Immature natural killer cell (primary cell): ENCODE data around the gene BSND. TPM values are rescaled to one million over a fixed set of nuclear protein-coding genes. Genes with fewer than 3 reads are reported as not detected.

Source experiments
- DNase-seq, 3 donors: peaks; one replicate each; pipeline ENCODE4 v3.0.0; 2022; ENCODE audit warnings: mixed read lengths in 1 of 3
- H3K27ac Mint-ChIP-seq, 6 donors: one replicate each; pipeline ENCODE4 v1.8.0; 2020; ENCODE audit warnings: mixed read lengths in 6 of 6, mild to moderate bottlenecking in 5 of 6, inconsistent platforms in 4 of 6, moderate library complexity in 3 of 6
- H3K27me3 Mint-ChIP-seq, 3 donors: one replicate each; pipeline ENCODE4 v1.8.0; 2020 to 2021; ENCODE audit warnings: low read depth in 3 of 3, mild to moderate bottlenecking in 3 of 3, mixed read lengths in 3 of 3, moderate library complexity in 3 of 3, inconsistent platforms in 1 of 3
- H3K36me3 Mint-ChIP-seq, 3 donors: one replicate each; pipeline ENCODE4 v1.8.0; 2020; ENCODE audit warnings: mixed read lengths in 3 of 3, inconsistent platforms in 2 of 3, mild to moderate bottlenecking in 2 of 3
- H3K4me1 Mint-ChIP-seq, 2 donors: one replicate each; pipeline ENCODE4 v1.8.0; 2020; ENCODE audit warnings: inconsistent platforms in 2 of 2, mild to moderate bottlenecking in 2 of 2, mixed read lengths in 2 of 2, moderate library complexity in 1 of 2
- H3K4me3 Mint-ChIP-seq, 5 donors: one replicate each; pipeline ENCODE4 v1.8.0; 2020; ENCODE audit warnings: mild to moderate bottlenecking in 5 of 5, mixed read lengths in 5 of 5, inconsistent platforms in 3 of 5, moderate library complexity in 3 of 5
- H3K9me3 Mint-ChIP-seq, 6 donors: one replicate each; pipeline ENCODE4 v1.8.0; 2020; ENCODE audit warnings: mild to moderate bottlenecking in 6 of 6, mixed read lengths in 6 of 6, inconsistent platforms in 4 of 6, moderate library complexity in 3 of 6
- polyA plus RNA-seq, 3 donors: library from polyadenylated mRNA; unstranded; fragments of 300-500 nt; fragmentation: Illumina TruSeq; gene quantifications; one replicate each; pipeline ENCODE4 v1.2.3, GENCODE V29; 2021

The BSND gene
- polyA plus RNA-seq, 3 donors from 2014 or later: not detected

DNA sequence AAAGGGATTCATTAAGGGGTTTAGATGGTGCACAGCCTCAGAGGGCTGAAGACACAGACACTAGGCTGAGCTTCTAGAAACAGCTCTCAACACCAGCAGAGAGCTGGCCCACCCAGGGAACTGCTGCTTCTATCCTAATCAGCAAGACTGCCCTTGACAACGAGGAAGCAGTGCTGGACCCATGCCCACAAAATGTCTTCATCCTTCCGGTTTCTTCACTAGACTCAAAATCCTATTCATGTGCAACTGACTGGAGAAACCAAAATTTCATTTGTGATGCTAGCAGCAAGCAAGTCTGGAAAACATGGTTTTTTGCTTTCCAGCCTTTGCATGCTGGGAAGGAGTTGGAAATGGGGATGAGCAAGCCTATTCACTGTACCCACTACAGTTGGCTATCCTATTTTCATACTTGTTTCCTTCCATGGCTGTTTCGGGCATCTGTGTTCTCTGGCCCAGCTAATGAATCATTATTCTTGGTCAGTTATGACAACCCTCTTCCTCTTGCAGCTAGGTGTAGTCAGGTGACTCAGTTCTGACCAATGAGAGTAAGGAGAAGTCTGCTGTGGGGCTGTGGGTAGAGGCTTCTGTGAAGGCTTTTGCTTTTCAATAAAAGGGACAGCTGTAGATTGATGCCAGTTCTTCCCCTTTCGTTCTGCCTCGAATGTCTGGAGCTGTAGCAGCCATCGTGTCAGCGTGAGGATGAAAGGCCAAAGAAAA lies 33.0 kb upstream of the BSND start:
- peak; percentile 12 to 15 (median 15) for DNase-seq
- Mint-ChIP-seq H3K36me3 (no peaks in the 10 kb centered on the region), H3K27me3 (peaks cover 1 to 13% (median 2%) of the 10 kb centered on the region in 3 donors), H3K4me3 (peak overlapping the region in 3 of 5 donors; percentile 0 to 28 (median 13)), H3K9me3 (peaks cover 0 to 1% (median 0%) of the 10 kb centered on the region in 6 donors), H3K27ac (no peak overlapping the region), H3K4me1 (peaks cover 8 to 9% of the 10 kb centered on the region in 2 donors)

DNA sequence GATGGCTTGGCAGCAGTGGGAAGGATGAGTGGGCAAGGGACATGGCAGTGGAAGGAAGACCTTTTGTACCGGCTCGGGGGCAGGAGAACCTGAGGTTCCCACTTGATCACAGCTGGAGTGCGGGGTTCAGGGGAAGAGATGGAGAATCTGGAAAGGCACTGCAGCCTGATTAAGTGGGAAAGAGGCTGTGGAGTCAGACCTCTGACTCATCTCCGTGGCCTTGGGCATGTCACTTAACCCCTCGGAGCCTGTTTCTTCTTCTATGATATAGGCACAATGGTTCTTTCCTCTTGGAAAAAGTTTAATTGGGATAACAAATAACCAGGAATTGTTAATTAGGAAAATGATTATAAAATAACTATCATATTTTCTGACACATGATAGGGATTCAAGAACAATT lies 31.4 kb upstream of the BSND start:
- peaks cover 0 to 12% (median 1%) of the 10 kb centered on the region in 3 donors for H3K27me3 Mint-ChIP-seq
- peak overlapping the region in 1 of 5 donors; percentile 26 for H3K4me3 Mint-ChIP-seq
- H3K9me3 Mint-ChIP-seq: peaks cover 0 to 1% (median 0%) of the 10 kb centered on the region in 6 donors
- no peaks in the 10 kb centered on the region for H3K36me3 Mint-ChIP-seq
- DNase-seq: no peak
- no peak overlapping the region for H3K27ac Mint-ChIP-seq
- H3K4me1 Mint-ChIP-seq: peaks cover 8 to 9% of the 10 kb centered on the region in 2 donors

DNA sequence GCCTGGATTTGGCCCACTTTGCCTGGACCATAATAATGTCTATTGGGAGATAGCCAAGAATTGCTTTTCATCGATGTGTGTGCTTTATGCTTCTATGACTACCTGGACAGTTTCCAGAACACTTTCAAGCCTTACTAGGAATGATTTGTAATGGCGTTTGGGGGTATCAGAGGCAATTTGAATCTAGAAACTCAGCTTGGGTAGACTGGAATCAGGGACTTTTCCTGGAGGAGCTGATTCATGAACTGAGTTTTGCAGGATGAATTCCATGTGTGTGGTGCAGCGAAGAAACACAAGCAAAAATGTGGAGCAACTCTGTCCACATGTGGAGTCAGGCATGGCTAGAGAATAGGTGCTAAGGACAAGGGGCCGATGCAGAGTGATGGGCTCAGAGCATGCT lies 30.2 kb upstream of the BSND start:
- Mint-ChIP-seq H3K27ac (no peak overlapping the region), H3K4me3 (no peak overlapping the region), H3K9me3 (peaks cover 0 to 1% (median 0%) of the 10 kb centered on the region in 6 donors), H3K36me3 (no peaks in the 10 kb centered on the region), H3K4me1 (peaks cover 8 to 9% of the 10 kb centered on the region in 2 donors), H3K27me3 (peaks cover 0 to 10% (median 1%) of the 10 kb centered on the region in 3 donors)
- DNase-seq: no peak

DNA sequence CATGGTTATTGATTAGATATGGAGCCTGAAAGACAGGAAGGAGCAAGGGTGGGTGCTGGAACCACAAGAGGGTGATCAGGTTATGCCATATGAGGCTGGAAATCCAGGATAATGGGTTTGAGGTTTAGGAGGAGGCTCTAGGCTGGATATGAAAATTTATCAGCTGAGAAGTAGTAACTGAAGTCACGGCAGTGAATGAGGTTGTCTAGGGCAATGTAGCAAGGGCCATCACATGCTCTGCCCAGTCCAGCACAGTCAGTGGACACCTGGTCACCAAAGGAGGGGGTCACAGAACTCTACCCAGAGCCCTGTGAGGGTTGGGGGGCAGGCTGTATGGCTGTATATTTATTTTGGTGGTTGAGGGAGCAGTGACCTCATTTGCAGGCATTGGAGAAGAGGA lies 28.9 kb upstream of the BSND start:
- Mint-ChIP-seq H3K9me3 (peaks cover 0 to 1% (median 0%) of the 10 kb centered on the region in 6 donors), H3K27ac (no peak overlapping the region), H3K27me3 (peaks cover 0 to 10% (median 2%) of the 10 kb centered on the region in 3 donors), H3K36me3 (no peaks in the 10 kb centered on the region), H3K4me3 (no peak overlapping the region), H3K4me1 (peaks cover 8 to 9% of the 10 kb centered on the region in 2 donors)
- no peak for DNase-seq

DNA sequence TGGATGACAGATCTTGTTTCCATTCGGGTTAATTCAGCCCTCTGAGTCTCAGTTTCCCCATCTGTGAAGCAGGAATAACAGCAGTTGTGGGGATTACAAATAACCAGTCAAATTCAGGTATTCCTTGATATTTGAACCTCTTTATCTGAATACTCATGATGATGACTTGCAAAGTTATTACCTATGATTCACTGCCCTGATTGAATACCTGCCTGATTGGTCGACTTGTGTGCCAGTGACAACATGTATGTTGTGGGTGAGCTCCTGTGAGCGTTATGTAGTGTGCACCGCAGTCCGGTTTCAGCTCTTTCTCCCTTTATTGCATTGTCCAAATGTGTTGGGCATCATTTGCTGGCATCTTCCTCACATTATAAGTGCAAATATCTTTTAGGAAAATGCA lies 27.8 kb upstream of the BSND start:
- no peak for DNase-seq
- Mint-ChIP-seq H3K36me3 (no peaks in the 10 kb centered on the region), H3K9me3 (peaks cover 0 to 1% (median 0%) of the 10 kb centered on the region in 6 donors), H3K4me1 (peaks cover 5 to 6% of the 10 kb centered on the region in 2 donors), H3K27ac (no peak overlapping the region), H3K27me3 (peaks cover 0 to 10% (median 3%) of the 10 kb centered on the region in 3 donors), H3K4me3 (no peak overlapping the region)

DNA sequence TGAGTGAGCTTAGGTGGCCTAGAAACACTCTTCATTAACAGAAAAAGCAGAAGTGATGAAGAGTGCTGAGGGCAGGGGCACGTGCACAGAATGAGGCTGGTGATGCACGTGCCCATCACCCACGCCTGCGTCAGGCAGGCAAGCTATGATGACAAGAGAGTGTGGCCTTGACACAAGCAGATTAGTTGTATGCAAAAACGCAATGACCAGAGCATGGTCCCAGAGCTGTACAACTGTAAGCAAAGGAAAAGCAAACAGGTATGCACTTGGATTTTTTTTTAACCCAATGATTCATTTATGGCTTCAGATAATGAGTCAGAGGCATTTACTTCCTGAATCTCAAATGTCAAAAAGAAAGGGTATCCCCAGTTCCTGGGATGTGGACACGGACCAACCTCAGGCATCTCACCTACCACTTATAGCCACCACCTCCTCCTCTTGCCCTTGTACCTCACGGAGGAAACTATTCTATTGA lies 27.4 kb upstream of the BSND start:
- peaks cover 0 to 1% (median 0%) of the 10 kb centered on the region in 6 donors for H3K9me3 Mint-ChIP-seq

DNA sequence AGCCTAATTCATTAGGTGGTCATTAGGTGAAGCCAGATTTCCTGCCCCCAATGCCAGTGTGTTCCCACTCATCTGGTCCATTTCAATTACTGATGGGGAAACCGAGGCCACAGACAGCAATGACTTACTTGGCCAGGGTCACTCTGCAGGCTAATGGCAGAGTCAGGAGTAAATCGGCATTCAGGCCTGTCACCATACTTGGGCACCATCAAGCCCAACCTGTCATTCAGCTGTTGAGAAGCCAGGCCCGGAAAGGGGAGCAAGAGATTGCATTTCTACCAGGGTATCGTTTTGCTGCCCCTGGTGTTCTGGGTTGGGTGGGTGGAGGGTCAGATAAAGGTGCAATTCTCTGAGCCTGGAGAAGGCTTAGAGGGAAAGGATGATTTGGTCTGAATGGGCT lies 26.3 kb upstream of the BSND start:
- peaks cover 0 to 1% (median 0%) of the 10 kb centered on the region in 6 donors for H3K9me3 Mint-ChIP-seq
- H3K4me3 Mint-ChIP-seq: no peak overlapping the region
- no peaks in the 10 kb centered on the region for H3K36me3 Mint-ChIP-seq
- H3K27ac Mint-ChIP-seq: no peak overlapping the region
- no peak for DNase-seq
- H3K4me1 Mint-ChIP-seq: no peaks in the 10 kb centered on the region
- H3K27me3 Mint-ChIP-seq: peaks cover 0 to 10% (median 3%) of the 10 kb centered on the region in 3 donors

More for the DNA sequence above, 27.4 kb upstream of the BSND start:
- no peak for DNase-seq
- Mint-ChIP-seq H3K36me3 (no peaks in the 10 kb centered on the region), H3K4me3 (no peak overlapping the region), H3K4me1 (peaks cover under 1 to 2% of the 10 kb centered on the region in 2 donors), H3K27me3 (peaks cover 0 to 10% (median 3%) of the 10 kb centered on the region in 3 donors), H3K27ac (no peak overlapping the region)

DNA sequence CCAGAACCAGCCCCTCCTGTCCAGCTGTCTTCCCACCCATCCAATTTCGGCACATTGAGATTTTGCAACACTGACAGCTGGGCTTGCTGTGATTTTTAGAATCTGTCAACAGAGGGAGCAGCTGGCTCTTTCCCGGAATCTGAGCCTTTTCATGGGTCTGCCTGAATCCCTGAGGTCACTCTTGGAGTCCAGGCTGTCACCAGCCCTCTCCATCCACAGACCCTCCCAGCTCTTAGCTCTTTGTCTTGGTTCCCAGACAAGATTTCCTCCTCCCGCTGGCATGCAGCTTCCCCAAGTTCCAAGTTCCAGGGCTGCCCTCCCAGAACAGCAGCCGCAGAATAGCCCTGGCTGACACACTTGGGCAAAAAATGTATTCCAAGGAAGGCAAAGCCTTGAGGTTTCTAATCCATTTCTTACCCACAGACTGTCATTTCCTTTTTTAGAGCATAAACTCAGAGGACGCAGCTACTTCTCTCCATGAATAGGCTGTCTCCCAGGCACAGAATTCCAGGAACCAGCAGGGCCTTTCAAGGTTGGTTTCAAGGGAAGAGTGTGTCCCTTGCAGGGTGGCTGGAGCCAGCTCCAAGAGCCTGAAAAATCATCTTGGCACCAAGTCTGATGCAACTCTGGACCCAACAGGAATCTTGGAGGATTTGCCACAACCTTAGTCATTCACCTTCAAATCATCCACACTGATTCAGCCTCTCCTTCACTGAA lies 25.4 kb upstream of the BSND start:
- Mint-ChIP-seq H3K4me1 (no peaks in the 10 kb centered on the region), H3K4me3 (no peak overlapping the region), H3K27me3 (peaks cover 0 to 10% (median 6%) of the 10 kb centered on the region in 3 donors), H3K27ac (no peak overlapping the region), H3K9me3 (peaks cover 0 to 1% (median 0%) of the 10 kb centered on the region in 6 donors), H3K36me3 (no peaks in the 10 kb centered on the region)
- no peak for DNase-seq

DNA sequence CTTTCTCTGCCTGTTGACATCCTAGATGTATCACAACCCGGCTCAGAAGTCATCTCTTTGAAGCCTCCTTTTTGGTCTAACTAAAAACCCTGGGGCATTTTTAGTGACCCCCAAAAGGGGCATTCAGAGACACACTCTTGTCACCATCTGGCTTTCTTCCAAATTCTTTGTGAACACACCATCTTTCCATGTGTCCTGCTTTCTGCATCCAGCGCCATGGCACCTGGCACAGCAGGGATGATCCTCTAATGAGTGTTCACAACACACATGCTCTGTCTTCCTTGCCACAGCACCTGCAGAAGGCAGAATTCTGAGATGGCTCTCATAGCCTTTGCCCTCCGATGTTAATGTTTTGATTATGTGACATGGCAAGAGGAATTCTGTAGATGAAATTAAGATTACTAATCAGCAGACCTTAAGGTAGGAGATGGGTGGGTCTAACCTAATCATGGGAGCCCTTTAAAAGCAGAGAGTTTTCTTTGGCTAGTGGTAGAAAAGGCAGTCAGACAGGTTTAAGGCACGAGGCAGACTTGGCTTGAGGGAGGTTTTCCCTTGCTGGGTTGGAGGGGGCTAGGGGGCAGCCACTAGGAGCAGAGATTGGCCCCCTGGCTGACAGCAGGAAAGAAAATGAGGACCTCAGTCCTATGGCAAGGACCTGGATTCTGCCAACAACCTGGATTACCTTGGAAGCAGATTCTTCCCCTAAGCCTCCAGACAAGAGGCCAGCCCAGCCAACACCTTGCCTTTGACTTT lies 23.2 kb upstream of the BSND start:
- H3K27me3 Mint-ChIP-seq: peaks cover 0 to 10% (median 6%) of the 10 kb centered on the region in 3 donors
- H3K27ac Mint-ChIP-seq: no peak overlapping the region
- no peaks in the 10 kb centered on the region for H3K36me3 Mint-ChIP-seq
- H3K9me3 Mint-ChIP-seq: no peaks in the 10 kb centered on the region
- no peak for DNase-seq
- no peak overlapping the region for H3K4me3 Mint-ChIP-seq
- no peaks in the 10 kb centered on the region for H3K4me1 Mint-ChIP-seq

DNA sequence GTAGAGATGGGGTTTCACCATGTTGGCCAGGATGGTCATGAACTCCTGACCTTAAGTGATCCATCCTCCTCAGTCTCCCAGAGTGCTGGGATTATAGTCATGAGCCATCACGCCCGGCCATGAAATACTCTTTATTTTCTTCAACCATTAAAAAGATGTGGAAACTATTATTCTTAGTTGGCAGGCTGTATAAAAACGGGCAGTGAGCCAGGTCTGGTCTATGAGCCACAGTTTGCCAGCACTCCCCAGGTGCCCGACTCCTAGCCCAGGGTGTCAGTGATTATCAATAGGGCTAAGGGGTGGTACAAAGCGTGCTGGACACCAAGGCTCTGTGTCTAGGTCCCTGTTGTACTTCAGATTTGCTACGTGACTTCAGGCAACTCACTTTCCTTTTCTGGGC lies 22.0 kb upstream of the BSND start:
- H3K27ac Mint-ChIP-seq: no peak overlapping the region
- H3K9me3 Mint-ChIP-seq: no peaks in the 10 kb centered on the region
- no peak overlapping the region for H3K4me3 Mint-ChIP-seq
- H3K36me3 Mint-ChIP-seq: no peaks in the 10 kb centered on the region
- no peaks in the 10 kb centered on the region for H3K4me1 Mint-ChIP-seq
- H3K27me3 Mint-ChIP-seq: peaks cover 0 to 11% (median 9%) of the 10 kb centered on the region in 3 donors
- no peak for DNase-seq

DNA sequence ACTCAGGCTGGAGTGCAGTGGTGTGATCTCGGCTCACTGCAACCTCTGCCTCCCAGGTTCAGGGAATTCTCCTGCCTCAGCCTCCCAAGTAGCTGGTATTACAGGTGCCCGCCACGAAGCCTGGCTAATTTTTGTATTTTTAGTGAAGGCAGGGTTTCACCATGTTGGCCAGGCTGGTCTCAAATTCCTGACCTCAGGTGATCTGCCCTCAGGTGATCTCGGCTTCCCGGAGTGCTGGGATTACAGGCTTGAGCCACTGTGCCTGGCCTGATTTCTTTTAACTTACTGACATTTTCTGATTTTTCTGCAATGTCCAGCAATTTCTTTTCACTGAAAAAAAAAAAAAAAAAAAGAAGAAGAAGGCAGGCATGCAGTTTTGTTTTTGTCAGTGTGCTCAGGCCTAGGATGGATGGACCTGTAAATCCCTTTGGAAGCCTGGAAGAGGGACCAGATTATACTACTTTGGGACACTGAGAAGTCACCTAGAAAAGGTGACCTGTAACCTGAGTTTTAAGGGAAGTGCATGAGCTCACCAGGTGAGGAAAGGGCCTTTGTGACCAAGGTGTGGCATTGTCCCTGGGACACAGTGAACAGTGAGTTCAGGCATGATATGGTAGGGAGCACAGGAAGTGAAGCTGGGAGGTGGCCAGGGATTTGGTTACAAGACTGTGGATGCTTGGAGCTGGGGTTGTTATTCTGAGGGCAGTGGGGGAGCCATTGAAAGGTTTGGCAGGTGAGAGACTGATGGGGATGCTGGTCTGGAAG lies 21.0 kb upstream of the BSND start:
- no peaks in the 10 kb centered on the region for H3K4me1 Mint-ChIP-seq
- no peaks in the 10 kb centered on the region for H3K9me3 Mint-ChIP-seq
- DNase-seq: no peak
- no peak overlapping the region for H3K4me3 Mint-ChIP-seq
- H3K36me3 Mint-ChIP-seq: no peaks in the 10 kb centered on the region
- peaks cover 0 to 17% (median 11%) of the 10 kb centered on the region in 3 donors for H3K27me3 Mint-ChIP-seq
- H3K27ac Mint-ChIP-seq: peak overlapping the region in 1 of 6 donors; percentile 1

DNA sequence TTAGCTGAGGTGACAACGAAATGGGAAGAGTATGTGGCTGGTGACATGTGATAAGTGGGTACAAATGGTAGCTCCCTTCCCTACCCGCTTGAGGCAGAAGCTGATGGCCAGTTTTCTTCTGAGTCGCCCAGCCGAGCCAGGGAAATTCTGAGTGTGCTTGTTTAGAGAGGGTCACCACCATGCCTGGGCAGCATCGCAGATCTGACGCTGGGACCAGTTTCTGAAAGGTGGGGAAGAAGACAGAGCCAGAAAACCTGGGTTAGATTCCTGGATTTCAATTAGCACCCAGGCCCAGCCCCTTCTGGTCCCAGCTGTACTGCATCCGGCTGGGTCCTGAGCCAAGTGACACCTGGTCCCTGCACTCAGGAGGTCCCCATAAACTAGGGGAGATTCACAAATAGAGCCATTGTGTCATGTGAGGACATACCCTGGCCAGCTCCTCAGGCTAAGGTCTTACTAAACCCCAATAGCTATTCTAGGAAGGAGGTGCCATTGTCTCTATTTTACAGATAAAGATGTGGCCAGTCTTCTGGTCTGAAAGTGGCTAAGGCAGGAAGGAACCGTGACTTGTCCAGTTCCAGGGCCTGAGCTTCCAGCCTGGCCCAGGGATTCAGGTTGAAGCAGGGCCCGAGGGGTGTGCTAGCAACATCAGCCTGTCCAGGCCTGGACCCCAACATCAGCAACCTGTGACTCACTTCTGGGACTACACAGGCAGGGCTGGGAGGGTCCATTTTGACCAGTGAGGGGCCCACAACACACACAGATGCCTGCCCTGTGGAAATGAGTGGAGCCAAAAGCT lies 20.0 kb upstream of the BSND start:
- Mint-ChIP-seq H3K27ac (no peak overlapping the region), H3K4me3 (no peak overlapping the region), H3K4me1 (no peaks in the 10 kb centered on the region), H3K36me3 (no peaks in the 10 kb centered on the region), H3K27me3 (peaks cover 0 to 17% (median 12%) of the 10 kb centered on the region in 3 donors), H3K9me3 (no peaks in the 10 kb centered on the region)
- DNase-seq: no peak
